Liver (tissue), 9 donors: ENCODE data around the gene CERKL. TPM values are rescaled to one million over a fixed set of nuclear protein-coding genes. Genes with fewer than 3 reads are reported as not detected.

Source experiments
- DNase-seq: peaks from one replicate; pipeline ENCODE4 v3.0.0-alpha.2; 2017; ENCODE audit warnings: low spot score
- H3K27ac ChIP-seq, 2 donors: one replicate each; pipeline ENCODE4 v1.7.0; 2013; ENCODE audit warnings: inconsistent platforms in 2 of 2, low read length in 2 of 2, control low read depth in 1 of 2, low read depth in 1 of 2, mild to moderate bottlenecking in 1 of 2
- H3K27me3 ChIP-seq, 4 donors: one replicate each; pipeline versions ENCODE4 v1.6.1 to v1.7.0; 2013; ENCODE audit warnings: low read length in 3 of 4, inconsistent platforms in 1 of 4, mild to moderate bottlenecking in 1 of 4, moderate library complexity in 1 of 4; ENCODE audit not compliant: control insufficient read depth in 4 of 4, insufficient read depth in 4 of 4
- H3K36me3 ChIP-seq, 4 donors: one replicate each; pipeline versions ENCODE4 v1.6.1 to v1.7.0; 2013; ENCODE audit warnings: low read length in 3 of 4, mild to moderate bottlenecking in 3 of 4, low read depth in 1 of 4, moderate library complexity in 1 of 4; ENCODE audit not compliant: control insufficient read depth in 4 of 4, insufficient read depth in 3 of 4
- H3K4me1 ChIP-seq, 4 donors: one replicate each; pipeline versions ENCODE4 v1.6.1 to v1.7.0; 2013; ENCODE audit warnings: low read length in 3 of 4, mild to moderate bottlenecking in 3 of 4, moderate library complexity in 1 of 4; ENCODE audit not compliant: control insufficient read depth in 4 of 4, insufficient read depth in 4 of 4
- H3K4me3 ChIP-seq, 3 donors: one replicate each; pipeline versions ENCODE4 v1.6.1 to v1.7.0; 2013; ENCODE audit warnings: low read length in 3 of 3, control low read depth in 1 of 3, low read depth in 1 of 3, mild to moderate bottlenecking in 1 of 3
- H3K9ac ChIP-seq, 2 donors: one replicate each; pipeline ENCODE4 v1.7.0; 2013; ENCODE audit warnings: low read length in 2 of 2, mild to moderate bottlenecking in 2 of 2, moderate library complexity in 2 of 2, control low read depth in 1 of 2, low read depth in 1 of 2
- H3K9me3 ChIP-seq, 4 donors: one replicate each; pipeline versions ENCODE4 v1.6.1 to v1.7.0; 2013; ENCODE audit warnings: low read length in 3 of 4; ENCODE audit not compliant: control insufficient read depth in 4 of 4
- ATF3 ChIP-seq: IDR thresholded peaks from 2 replicates; pipeline ENCODE4 v1.6.1; 2016; ENCODE audit warnings: antibody characterized with exemption
- EGR1 ChIP-seq, 2 donors: IDR thresholded peaks; 2 replicates each; pipeline ENCODE4 v1.6.1; 2016 to 2018; ENCODE audit warnings: antibody characterized with exemption in 2 of 2, low read depth in 2 of 2
- FOXA1 ChIP-seq: IDR thresholded peaks from 2 replicates; pipeline ENCODE4 v1.6.1; 2016; ENCODE audit warnings: antibody characterized with exemption
- FOXA2 ChIP-seq: IDR thresholded peaks from 2 replicates; pipeline ENCODE4 v1.6.1; 2016; ENCODE audit warnings: antibody characterized with exemption
- GABPA ChIP-seq, 2 donors: IDR thresholded peaks in 1 of 2; conservative IDR thresholded peaks in 1 of 2; 2 replicates each; pipeline ENCODE4 v1.6.1; 2016; ENCODE audit warnings: antibody characterized with exemption in 2 of 2, mild to moderate bottlenecking in 1 of 2, moderate library complexity in 1 of 2
- HNF4A ChIP-seq, 2 donors: conservative IDR thresholded peaks; 2 replicates each; pipeline ENCODE4 v1.6.1; 2016; ENCODE audit warnings: antibody characterized with exemption in 2 of 2, mild to moderate bottlenecking in 2 of 2
- HNF4G ChIP-seq: IDR thresholded peaks from 2 replicates; pipeline ENCODE4 v1.6.1; 2016; ENCODE audit warnings: antibody characterized with exemption
- JUND ChIP-seq, 2 donors: IDR thresholded peaks; 2 replicates each; pipeline ENCODE4 v1.6.1; 2016; ENCODE audit warnings: antibody characterized with exemption in 2 of 2
- NR2F2 ChIP-seq: IDR thresholded peaks from 2 replicates; pipeline ENCODE4 v1.6.1; 2016; ENCODE audit warnings: antibody characterized with exemption
- RAD21 ChIP-seq, 2 donors: IDR thresholded peaks; 2 replicates each; pipeline ENCODE4 v1.6.1; 2016; ENCODE audit warnings: antibody characterized with exemption in 2 of 2, mild to moderate bottlenecking in 2 of 2
- REST ChIP-seq: IDR thresholded peaks from 2 replicates; pipeline ENCODE4 v1.6.1; 2016; ENCODE audit warnings: antibody characterized with exemption, mild to moderate bottlenecking
- RXRA ChIP-seq, 2 donors: IDR thresholded peaks; 2 replicates each; pipeline ENCODE4 v1.6.1; 2017 to 2018; ENCODE audit warnings: antibody characterized with exemption in 2 of 2, mild to moderate bottlenecking in 1 of 2
- SP1 ChIP-seq: IDR thresholded peaks from 2 replicates; pipeline ENCODE4 v1.6.1; 2018; ENCODE audit warnings: antibody characterized with exemption, mild to moderate bottlenecking
- TAF1 ChIP-seq: conservative IDR thresholded peaks from 2 replicates; pipeline ENCODE4 v1.6.1; 2016; ENCODE audit warnings: antibody characterized with exemption, mild to moderate bottlenecking
- YY1 ChIP-seq: IDR thresholded peaks from 2 replicates; pipeline ENCODE4 v1.6.1; 2016; ENCODE audit warnings: antibody characterized with exemption, mild to moderate bottlenecking
- WGBS: extraction: QIAGEN DNeasy Blood & Tissue Kit; methylation state at CpG from one replicate; pipeline ENCODE4 v1.1.7; 2013; 5-methylcytosine and 5-hydroxymethylcytosine counted together
- polyA plus RNA-seq, 2 donors: library from polyadenylated mRNA; stranded (reverse) in 1 of 2; unstranded in 1 of 2; fragments of 200-250 nt in 1 of 2; fragments of >200 nt in 1 of 2; fragmentation: Nextera tagmentation in 1 of 2; extraction: Ambion mirVana in 1 of 2; gene quantifications; one replicate each; pipeline versions ENCODE4 v1.2.1 to v1.2.3, GENCODE V29; 2013 to 2015
- total RNA-seq, 2 donors: library from RNA; depleted of rRNA; stranded (reverse); fragments of >200 nt; gene quantifications; one replicate each; pipeline ENCODE4 v1.2.3, GENCODE V29; 2014
- TF ChIP-seq, protein P1 (sequence below): IDR thresholded peaks from 2 replicates; pipeline ENCODE4 v1.6.1; 2016; ENCODE audit warnings: antibody characterized with exemption
- TF ChIP-seq, protein P2 (sequence below): IDR thresholded peaks from 2 replicates; pipeline ENCODE4 v1.6.1; 2016; ENCODE audit warnings: antibody characterized with exemption
- TF ChIP-seq, protein P3 (sequence below): fragments of 150-350 bp; IDR thresholded peaks from 2 replicates; pipeline ENCODE4 v1.5.1; 2017; ENCODE audit warnings: improper control_type of control experiment, low read depth, low read length; ENCODE audit not compliant: missing input control
- donor health status: healthy.
- donor health status: healthy.
- donor health status: healthy.
- donor health status: healthy.
- donor health status: healthy.

Gene CERKL
- total and polyA plus RNA-seq, 4 donors = 0.50 to 0.79 TPM; not detected in 2

DNA sequence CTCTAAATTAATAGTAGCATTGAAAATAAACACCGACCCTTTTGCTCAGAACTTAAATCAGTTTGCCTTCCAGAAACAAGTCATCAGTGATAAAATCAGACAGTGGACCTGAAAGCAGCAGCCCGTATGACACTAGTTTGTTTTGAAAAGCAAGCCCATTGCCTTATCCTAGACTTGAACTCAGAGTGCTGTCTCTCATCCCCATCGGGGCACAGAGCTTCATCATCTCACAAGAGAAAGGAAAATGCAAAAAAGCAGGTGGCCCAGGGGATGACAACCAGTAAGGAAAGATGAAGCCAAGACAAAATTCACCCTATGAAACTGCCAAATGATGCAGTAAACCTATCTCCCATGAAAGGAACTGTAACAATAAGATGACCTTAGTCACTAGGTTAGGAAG lies 71.2 kb downstream of the CERKL start:
- no peak for DNase-seq
- Histone ChIP-seq H3K27ac (no peak overlapping the region), H3K27me3 (no peaks in the 10 kb centered on the region), H3K9ac (no peak overlapping the region), H3K4me3 (no peak overlapping the region), H3K36me3 (no peaks in the 10 kb centered on the region), H3K9me3 (no peaks in the 10 kb centered on the region), H3K4me1 (peaks cover 0 to 8% (median 4%) of the 10 kb centered on the region in 4 donors)
- TF ChIP-seq ATF3 = no peak
- TF ChIP-seq GABPA (IDR thresholded peaks at IDR 0.05 in 1 of 2, conservative IDR thresholded peaks at IDR 0.05 in 1 of 2) = no peak
- TF ChIP-seq, protein P1, sequence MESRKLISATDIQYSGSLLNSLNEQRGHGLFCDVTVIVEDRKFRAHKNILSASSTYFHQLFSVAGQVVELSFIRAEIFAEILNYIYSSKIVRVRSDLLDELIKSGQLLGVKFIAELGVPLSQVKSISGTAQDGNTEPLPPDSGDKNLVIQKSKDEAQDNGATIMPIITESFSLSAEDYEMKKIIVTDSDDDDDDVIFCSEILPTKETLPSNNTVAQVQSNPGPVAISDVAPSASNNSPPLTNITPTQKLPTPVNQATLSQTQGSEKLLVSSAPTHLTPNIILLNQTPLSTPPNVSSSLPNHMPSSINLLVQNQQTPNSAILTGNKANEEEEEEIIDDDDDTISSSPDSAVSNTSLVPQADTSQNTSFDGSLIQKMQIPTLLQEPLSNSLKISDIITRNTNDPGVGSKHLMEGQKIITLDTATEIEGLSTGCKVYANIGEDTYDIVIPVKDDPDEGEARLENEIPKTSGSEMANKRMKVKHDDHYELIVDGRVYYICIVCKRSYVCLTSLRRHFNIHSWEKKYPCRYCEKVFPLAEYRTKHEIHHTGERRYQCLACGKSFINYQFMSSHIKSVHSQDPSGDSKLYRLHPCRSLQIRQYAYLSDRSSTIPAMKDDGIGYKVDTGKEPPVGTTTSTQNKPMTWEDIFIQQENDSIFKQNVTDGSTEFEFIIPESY = no peak
- TF ChIP-seq FOXA1 = no peak
- no peak for TF ChIP-seq HNF4A (conservative IDR thresholded peaks at IDR 0.05)
- no peak for TF ChIP-seq HNF4G
- TF ChIP-seq TAF1 = no peak
- no peak for TF ChIP-seq FOXA2
- TF ChIP-seq EGR1 (IDR thresholded peaks at IDR 0.05; ENCODE audit: low read depth in 2 of 2) = no peak
- TF ChIP-seq, protein P2, sequence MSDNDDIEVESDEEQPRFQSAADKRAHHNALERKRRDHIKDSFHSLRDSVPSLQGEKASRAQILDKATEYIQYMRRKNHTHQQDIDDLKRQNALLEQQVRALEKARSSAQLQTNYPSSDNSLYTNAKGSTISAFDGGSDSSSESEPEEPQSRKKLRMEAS = no peak
- no peak for TF ChIP-seq SP1
- TF ChIP-seq RAD21 (IDR thresholded peaks at IDR 0.05) = no peak
- no peak for TF ChIP-seq NR2F2
- no peak for TF ChIP-seq JUND (IDR thresholded peaks at IDR 0.05)
- TF ChIP-seq REST = no peak
- TF ChIP-seq, protein P3, sequence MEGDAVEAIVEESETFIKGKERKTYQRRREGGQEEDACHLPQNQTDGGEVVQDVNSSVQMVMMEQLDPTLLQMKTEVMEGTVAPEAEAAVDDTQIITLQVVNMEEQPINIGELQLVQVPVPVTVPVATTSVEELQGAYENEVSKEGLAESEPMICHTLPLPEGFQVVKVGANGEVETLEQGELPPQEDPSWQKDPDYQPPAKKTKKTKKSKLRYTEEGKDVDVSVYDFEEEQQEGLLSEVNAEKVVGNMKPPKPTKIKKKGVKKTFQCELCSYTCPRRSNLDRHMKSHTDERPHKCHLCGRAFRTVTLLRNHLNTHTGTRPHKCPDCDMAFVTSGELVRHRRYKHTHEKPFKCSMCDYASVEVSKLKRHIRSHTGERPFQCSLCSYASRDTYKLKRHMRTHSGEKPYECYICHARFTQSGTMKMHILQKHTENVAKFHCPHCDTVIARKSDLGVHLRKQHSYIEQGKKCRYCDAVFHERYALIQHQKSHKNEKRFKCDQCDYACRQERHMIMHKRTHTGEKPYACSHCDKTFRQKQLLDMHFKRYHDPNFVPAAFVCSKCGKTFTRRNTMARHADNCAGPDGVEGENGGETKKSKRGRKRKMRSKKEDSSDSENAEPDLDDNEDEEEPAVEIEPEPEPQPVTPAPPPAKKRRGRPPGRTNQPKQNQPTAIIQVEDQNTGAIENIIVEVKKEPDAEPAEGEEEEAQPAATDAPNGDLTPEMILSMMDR = no peak
- TF ChIP-seq RXRA (IDR thresholded peaks at IDR 0.05) = no peak
- TF ChIP-seq YY1 = no peak
- 65% methylated on average over 3 of the region's 3 CpGs for WGBS
